HG03378 (cell line): ENCODE data around the gene BAG3.
"Not testable (repeated sequence)": the region's sequence is repeated elsewhere in the genome, so short reads cannot be mapped to it uniquely, and the experiment has no call there.

Source experiments
- ATAC-seq: cut with Tn5 transposase; IDR thresholded peaks from one replicate; pipeline ENCODE4 v1.9.1; 2021; ENCODE audit warnings: mild to moderate bottlenecking, moderate library complexity; ENCODE audit not compliant: unreplicated experiment

BAG3 gene

DNA sequence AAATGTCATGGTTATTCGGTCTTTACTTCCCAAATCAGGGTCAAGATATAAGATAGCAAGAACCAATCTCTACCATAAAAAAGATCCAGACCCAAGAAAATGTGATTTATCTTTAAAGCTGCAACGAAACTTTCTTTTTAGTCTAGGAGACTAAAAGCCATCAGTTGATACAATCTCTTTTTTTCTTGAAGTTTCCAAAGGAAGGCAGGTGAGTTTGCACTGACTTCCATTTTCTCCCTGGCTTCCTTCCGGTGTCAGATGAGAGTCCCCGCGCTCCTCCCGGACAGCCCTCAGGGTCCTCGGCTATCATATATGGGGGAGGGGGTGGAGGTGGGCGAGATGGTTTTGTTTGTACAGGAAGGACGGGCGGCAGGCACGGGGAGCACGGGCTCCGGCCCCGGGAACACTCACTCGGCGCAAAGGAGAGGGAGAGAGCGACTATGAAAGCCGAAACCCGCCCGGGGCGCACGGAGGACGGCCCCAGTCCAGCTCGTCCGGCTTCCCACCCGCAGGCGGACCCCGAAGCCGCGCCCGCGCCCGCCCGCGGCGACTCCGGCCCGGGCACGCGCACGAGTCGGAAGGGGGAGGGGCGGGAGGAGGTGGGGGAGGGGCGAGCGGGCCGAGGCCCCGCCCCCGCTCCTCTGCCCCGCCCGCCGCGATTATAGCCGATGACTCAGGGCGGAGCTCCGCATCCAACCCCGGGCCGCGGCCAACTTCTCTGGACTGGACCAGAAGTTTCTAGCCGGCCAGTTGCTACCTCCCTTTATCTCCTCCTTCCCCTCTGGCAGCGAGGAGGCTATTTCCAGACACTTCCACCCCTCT is at the start of gene BAG3:
Gene BAG3 (plus strand): TSS at position 689 of the 822 bp plus-strand sequence. CDS start 296 bp downstream, outside the sequence.
- peak; percentile 55 for ATAC-seq

DNA sequence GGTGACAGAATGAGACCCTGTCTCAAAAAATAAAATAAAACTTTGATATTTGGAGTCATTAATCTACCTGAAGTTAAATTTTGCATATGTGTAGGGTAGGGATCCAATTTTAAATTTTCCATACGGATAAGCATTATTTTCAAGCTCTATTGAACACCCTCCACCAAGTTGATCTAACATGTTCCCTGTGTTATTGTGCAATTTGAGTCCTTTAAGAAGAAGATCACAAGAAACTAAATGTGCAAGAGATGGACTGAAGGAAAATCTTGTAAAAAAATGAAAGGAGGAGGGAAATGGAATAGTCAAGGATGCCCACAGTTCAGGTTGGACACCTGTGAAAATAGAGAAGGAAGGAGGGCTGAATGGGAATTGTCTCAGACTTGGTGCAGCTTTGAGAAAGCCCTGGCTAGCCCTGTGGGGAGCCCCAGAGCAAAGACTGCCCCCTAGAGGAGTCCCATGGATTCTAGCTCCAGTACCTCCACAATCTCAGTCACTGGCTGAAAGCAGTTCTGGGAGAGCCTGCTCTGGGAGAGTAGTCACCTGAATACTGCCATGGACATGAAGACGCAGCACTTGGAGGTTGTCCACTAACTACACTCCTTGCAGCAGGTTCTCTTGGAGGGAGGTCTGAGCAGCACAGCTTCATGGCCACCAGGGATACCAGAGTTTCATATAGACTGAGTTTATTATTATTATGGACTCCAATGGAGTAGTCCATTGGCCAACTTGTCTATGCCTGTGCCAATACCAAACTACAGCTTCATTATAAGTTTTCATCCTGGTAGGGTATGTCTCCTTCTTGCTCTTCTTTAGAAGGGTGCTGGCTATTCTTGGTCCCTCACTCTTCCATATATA is 48.7 kb upstream of the BAG3 start:
- ATAC-seq: no peak

DNA sequence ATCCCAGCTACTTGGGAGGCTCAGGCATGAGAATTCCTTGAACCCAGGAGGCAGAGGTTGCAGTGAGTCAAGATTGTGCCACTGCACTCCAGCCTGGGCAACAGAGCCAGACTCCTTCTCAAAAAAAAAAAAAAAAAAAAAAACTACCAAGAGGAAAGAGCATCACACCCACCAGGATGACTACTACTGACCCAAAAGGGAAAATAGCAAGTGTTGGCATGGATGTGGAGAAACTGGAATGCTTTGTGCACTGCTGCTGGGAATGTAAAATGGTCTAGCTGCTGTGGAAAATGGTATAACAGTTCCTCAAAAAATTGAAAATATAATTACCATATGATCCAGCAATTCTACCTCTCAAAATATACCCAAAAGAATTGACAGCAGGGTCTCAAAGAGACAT is 46.7 kb upstream of the BAG3 start:
- no peak for ATAC-seq

DNA sequence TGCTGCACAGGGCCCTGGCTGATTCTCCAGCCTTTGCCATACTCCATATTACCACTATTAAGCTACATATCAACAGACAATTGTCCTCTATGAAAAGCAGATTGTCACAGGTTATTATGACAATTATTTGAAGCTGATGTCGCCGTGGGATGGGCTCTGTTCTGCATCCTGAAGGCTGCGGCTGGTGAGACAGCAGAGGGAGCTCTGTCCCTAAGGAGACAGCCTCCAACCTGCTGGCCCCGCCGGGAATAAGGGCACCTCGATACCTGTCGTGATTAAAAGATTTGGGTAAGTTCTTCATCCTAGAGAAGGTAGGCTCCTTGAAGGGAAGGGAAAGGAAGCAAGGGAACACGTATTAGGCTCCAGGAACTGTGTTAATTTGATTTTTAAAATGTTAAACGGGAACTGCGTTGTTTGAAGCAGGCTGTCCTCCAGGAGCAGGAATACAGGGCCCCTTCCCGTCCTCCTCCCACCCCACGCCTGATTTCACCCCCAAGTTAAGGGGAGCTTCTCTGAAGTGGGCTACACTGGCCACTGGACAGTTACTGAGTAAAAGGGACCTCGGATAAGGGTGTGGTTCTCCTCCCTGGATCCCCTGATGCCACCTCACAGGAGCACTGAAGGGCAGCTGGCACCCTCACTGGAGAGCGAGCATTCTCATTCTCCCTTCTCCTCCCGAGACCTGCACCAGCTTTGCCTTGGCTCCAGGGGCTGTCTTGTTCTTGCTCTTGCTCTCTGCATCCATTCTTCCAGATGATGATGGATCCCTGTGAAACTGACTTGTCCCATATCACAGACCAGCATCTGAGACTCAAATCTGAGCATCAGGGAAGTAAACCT is 42.6 kb upstream of the BAG3 start:
- ATAC-seq: no peak

DNA sequence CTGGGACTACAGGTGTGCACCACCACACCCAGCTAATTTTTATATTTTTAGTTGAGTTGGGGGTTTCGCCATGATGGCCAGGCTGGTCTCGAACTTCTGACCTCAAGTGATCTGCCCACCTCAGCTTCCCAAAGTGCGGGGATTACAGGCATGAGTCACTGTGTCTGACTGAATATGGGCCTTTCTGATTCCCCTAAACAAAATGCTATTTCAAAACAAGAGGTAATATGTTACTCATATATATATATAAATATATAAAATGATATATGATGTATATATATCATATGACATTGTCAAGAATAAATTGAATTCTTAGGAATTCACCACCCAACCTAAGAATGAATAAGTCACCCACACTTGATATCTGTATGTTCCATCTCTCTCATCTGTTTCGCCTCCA is 41.7 kb upstream of the BAG3 start:
- no peak for ATAC-seq

DNA sequence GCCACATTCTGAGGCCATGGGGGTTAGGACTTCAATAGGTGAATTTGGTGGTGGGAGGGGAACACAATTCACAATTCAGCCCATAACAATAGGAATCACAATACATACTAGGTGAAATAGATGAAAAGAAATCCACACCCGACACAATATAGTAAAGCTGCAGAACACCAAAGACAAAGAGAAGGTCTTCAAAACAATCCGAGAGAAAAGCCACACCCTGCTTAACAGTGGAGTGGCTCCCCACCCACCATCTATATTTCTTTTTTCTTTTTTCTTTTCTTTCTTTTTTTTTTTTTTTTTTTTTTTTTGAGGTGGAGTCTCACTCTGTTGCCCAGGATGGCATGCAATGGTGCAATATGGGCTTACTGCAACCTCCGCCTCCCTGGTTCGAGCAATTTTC is 39.7 kb upstream of the BAG3 start:
- ATAC-seq: no peak

DNA sequence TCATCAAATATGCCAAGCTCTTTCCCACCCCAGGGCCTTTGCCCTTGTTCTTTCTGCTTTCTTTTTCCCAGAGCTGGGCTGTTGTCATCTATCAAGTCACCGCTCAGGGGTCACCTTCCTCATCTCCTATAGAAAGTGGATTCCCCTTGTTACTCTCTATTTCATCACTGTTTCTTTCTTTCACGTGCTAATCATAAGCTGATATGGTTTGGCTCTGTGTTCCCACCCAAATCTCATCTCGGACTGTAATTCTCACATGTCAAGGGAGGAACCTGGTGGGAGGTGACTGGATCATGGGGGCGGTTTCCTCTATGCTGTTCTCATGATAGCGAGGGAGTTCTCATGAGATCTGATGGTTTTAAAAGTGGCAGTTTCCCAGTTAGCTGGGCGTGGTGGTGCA is 37.4 kb upstream of the BAG3 start:
- no peak for ATAC-seq

DNA sequence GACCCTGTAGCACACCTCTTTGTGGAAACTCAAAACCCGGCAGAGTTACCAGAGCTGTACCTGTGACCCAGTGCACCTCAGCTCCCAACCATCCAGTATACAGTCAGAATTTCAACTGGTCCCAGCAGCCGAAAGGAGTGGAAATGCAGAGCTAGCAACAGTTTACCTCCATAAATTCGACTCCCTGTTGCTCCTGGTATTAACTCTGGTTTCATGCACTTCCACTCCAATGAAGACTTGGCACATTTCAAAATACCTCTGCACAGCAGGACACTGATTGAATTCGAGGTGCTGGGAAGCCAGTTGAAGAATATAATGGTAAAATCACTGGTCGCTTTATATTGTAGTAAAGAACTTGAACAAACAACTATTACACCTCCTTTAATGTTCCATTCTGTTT is 36.5 kb upstream of the BAG3 start:
- no peak for ATAC-seq

DNA sequence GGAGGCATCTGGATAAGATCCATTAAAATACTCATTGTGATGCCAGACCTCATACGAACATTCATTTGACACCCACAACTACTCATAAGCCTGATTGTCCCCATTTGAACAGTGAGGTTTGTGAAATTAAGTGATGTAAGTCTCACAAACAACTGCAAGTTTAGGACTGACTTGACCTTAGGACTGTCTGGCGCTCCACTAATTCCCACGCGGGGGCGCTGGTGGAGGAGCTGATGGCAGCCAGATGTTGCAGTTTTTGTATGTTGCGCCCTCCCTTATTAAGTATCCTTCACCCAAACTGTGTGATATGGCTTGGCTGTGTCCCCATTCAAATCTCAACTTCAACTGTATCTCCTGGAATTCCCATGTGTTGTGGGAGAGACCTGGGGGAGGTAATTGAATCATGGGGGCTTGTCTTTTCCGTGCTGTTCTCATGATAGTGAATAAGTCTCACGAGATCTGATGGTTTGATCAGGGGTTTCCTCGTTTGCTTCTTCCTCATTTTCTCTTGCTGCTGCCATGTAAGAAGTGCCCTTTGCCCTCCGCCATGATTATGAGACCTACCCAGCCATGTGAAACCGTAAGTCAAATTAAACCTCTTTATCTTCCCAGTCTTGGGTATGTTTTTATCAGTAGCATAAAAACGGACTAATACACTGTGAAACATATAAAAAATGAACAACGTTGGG is 34.2 kb upstream of the BAG3 start:
- ATAC-seq: no peak

DNA sequence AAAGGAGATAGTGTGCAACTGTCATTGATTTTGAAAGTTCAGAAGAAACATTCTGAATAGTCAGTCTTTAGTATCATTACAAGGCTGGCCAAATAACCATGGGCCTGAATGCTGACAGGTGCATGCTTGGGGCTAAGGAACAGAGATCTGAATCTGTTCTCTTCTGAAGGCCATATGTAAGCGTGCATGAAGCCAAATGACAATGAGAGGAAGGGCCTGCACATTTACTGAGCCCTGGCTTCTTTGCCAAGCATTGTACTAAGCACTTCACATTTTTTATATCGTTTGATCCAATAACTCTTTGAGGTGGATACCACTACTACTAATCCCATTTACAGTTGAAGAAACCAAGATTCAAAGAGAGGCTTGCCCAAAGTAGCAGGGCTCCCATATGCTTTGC is 32.0 kb upstream of the BAG3 start:
- ATAC-seq: no peak

DNA sequence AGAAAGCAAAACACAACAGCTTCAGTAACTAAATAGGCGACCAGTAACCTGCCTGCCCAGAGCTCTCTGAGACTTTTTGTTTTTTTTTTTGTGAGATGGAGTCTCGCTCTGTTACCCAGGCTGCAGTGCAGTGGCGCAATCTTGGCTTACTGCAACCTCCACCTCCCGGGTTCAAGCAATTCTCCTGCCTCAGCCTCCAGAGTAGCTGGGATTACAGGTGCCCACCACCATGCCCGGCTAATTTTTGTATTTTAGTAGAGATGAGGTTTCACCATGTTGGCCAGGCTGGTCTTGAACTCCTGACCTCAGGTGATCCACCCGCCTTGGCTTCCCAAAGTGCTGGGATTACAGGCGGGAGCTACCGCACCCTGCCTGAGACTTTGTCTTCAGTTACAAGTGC is 31.4 kb upstream of the BAG3 start:
- ATAC-seq: not testable (repeated sequence)

DNA sequence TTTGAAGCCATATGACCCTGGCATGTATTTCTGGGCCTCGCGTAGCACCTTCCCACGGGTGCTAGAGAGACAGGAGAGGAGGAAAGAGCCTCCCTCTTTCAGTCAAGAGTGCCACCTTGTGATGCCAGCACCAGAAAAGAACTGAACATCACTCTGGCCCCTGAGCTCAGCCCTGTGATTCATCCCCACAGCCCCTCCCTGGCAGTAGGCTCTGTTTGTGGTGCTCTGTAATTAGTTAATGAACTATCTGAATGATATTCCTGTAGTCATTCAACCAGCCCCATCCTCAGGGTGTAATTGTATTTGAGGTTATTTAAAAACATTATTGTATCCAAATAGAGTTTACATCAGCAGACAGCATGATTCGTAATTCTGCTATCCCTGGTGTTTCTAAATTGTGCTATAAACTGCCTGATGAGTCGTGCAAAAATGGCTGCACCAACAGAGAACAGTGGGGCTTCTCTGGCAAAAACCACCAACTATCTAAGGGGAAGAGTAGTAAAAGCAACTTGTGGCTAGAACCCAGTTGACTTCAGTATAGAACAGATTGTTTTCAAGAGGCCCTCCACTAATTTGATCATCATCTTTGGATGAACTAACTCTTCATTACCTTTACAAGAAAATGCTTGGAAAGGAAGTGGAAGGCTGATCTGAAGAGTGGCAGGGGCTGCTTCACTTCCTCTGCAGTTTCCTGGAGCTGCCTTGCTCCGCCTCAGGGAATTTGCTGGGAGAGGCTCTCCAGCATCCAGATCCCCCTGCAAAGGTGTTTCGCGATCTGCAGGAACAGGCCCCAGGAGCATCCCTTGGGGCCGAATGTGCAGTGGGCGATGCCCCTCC is 30.7 kb upstream of the BAG3 start:
- no peak for ATAC-seq

DNA sequence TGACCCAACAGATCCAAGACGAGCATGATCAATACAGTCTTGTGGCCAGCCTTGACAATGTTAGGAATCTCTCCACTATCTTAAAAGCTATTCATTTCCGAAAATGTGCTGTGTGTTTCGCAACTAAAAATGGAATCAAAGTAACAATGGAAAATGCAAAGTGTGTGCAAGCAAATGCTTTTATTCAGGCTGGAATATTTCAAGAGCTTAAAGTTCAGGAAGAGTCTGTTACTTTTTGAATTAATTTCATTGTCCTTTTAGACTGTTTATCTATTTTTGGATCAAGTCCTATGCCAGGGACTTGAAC is 30.1 kb upstream of the BAG3 start:
- no peak for ATAC-seq

DNA sequence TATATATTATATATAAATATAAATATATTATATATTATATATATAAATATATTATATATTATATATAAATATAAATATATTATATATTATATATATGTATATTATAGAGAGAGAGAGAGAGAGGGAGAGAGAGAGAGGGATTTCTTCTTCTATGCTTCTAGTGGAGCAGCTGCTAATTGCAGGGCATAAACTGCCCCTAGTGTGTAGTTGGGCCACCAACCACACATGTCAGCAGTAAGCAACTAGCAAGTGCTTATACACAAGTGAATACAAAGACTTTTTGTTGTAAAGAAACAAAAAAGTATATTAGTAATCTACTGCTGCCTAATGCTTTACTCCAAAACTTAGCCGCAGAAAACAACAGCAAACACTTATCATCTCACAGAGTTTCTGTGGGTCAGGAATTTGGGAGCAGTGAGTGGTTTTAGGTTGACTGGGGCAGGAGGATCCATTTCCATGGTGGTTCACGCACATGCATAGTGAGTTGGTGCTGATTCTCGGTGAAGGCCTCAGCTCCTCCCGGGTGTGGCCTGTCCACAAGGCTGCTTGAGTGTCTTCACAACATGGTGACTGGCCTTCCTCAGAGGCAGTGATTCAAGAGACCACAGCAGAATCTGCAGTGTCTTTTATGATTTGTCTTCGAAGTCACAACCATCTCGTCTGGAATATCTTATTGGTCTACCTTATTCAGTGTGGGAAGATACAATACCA is 25.5 kb upstream of the BAG3 start:
- no peak for ATAC-seq

DNA sequence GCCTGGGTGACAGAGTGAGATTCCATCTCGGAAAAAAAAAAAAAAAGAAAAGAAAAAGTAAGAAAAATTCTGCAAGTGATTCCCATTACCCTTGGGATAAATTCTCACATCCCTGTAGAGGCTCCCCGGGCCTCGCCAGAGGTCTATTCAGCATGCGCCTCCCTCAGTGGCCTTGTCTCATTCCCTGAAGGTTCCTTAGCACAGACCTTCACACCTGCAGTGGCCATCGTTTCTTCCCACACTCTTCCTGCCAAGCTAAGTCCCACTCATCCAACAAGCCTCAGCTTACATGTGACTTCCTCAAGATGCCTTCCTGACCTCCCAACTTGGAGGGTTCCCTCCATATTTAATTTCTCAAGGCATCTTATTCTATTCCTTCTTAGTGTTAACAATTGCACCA is 20.9 kb upstream of the BAG3 start:
- ATAC-seq: no peak

DNA sequence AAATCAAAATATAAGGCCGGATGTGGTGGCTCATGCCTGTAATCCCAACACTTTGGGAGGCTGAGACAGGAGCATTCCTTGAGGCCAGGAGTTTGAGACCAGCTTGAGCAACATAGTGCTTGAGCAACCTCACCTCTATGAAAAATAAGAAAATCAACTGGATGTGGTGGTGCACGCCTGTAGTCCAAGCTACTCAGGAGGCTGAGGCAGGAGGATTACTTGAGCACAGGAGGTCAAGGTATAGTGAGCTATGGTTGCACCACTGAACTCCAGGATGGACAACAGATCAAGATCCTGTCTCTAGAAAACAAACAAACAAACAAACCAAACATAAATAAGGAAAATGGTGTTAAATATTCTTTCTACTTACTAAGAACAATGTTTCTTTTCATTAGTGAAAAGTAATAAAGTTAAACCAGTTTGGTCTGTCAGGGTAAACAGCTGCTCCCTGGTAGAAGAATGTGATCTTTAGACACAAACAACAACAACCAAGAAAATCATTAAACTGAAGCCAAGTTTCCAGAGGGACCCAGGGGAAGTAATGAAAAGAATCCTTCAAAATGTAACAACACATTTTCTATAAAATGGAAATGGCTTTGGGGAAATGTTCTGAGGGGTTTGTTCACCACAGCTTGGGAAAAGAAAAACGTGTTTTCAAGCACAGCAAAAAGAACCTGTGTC is 17.5 kb upstream of the BAG3 start:
- ATAC-seq: no peak

DNA sequence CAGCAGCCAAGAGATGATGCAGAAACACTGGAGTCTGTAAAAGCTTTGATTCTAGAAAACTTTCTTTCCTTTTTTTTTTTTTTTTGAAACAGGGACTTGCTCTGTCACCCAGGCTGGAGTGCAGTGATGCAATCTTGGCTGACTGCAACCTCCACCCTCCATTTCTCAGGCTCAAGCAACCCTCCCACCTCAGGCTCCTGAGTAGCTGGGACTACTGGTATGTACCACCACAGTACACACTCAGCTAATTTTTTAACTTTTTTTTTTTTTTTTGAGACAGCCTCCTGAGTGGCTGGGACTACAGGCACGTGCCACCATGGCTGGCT is 17.0 kb upstream of the BAG3 start:
- no peak for ATAC-seq

DNA sequence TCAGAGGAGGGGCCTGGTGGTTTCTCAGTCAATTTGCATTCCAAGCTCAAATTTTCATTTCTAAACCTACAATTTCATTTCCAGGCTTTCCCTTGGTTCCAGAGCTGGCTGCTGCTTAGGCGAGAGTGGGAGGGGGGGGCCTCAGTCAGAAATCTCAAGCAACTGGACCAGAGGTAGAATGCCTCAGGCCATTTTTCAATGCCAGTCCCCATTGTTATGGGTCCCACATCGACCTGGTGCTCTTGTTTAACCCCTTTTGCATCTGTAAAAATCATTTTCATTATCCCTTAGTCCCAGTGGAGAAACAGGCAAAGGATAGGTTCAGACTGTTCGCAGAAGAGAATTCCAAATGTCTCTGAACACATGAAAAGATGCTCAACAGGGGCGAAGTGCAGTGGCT is 13.5 kb upstream of the BAG3 start:
- ATAC-seq: no peak

DNA sequence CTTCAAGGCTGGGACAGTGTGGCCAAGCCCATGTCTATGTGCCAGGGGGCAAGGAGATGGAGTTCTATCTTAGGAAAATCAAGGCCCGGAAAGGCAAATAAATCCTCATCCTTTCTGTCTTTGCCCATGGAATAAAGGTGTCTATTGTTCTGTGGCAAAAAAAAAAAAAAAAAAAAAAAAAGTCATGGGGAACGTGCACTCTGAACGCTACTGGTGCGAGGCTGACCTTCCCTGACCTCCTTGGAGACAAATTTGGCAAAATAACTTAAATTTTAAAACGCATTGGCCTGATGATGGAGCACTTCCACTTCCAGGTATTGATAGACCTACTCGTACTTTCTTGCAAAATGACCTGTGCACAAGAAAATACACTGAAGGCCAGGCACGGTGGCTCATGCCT is 12.2 kb upstream of the BAG3 start:
- ATAC-seq: no peak
